B cell (primary cell): ENCODE data around the gene ITGA3. TPM values are rescaled to one million over a fixed set of nuclear protein-coding genes. Genes with fewer than 3 reads are reported as not detected.

Experiments used
- ATAC-seq: fragments of 200-7000 bp; cut with Tn5 transposase; one replicate; pipeline ENCODE4 v1.10.0; 2021; ENCODE audit warnings: low read depth, mild to moderate bottlenecking, moderate number of reproducible peaks, moderate library complexity
- CTCF ChIA-PET: fragments of 350-600 bp; sonication (Branson Sonifier 250); formaldehyde crosslinking; loops from one replicate; lab custom pipeline; 2021; ENCODE audit warnings: antibody characterized with exemption, inconsistent platforms; lab: Charles Lee
- POLR2A ChIA-PET: fragments of 350-600 bp; sonication (Branson Sonifier 250); formaldehyde crosslinking; loops from one replicate; lab custom pipeline; 2021; ENCODE audit warnings: antibody characterized with exemption; lab: Charles Lee
- DNase-seq: peaks from one replicate; pipeline ENCODE4 v3.0.0; 2013
- H2AFZ ChIP-seq: 2 replicates; pipeline ENCODE4 v1.6.1; 2012; ENCODE audit warnings: mild to moderate bottlenecking, low read depth, low read length; ENCODE audit not compliant: insufficient read depth, poor library complexity, severe bottlenecking
- H3K27ac ChIP-seq, 2 donors: 1 replicate in 1 of 2; 2 replicates in 1 of 2; pipeline ENCODE4 v1.5.1; 2012 to 2013; ENCODE audit warnings: low read length in 2 of 2, mild to moderate bottlenecking in 2 of 2, moderate library complexity in 1 of 2
- H3K27me3 ChIP-seq, 4 experiments: fragments of 200-600 bp in 1 of 4; sonication (generic) in 1 of 4; replicated peaks in 1 of 4; 1 replicate in 2 of 4; 2 replicates in 2 of 4; pipeline versions ENCODE4 v1.6.1 to v1.7.0; 2013 to 2016; ENCODE audit warnings: low read length in 3 of 4, mild to moderate bottlenecking in 2 of 4, mixed read lengths in 1 of 4, moderate library complexity in 1 of 4; ENCODE audit not compliant: insufficient read depth in 4 of 4, control insufficient read depth in 3 of 4; ENCODE audit errors: control extremely low read depth in 1 of 4
- H3K36me3 ChIP-seq, 2 experiments: replicated peaks in 1 of 2; 1 replicate in 1 of 2; 2 replicates in 1 of 2; pipeline versions ENCODE4 v1.6.1 to v1.7.1; 2013; ENCODE audit warnings: low read length in 1 of 2; ENCODE audit not compliant: insufficient read depth in 2 of 2, control insufficient read depth in 1 of 2; ENCODE audit errors: control extremely low read depth in 1 of 2, extremely low read depth in 1 of 2
- H3K4me1 ChIP-seq, 2 donors: fragments of 200-600 bp in 1 of 2; sonication (generic) in 1 of 2; 1 replicate in 1 of 2; 2 replicates in 1 of 2; pipeline versions ENCODE4 v1.5.1 to v1.6.1; 2013 to 2017; ENCODE audit warnings: low read length in 2 of 2; ENCODE audit not compliant: control insufficient read depth in 2 of 2, insufficient read depth in 2 of 2
- H3K4me2 ChIP-seq: replicated peaks from 2 replicates; pipeline ENCODE3; 2012; ENCODE audit warnings: mild to moderate bottlenecking, low read depth, low read length; ENCODE audit not compliant: poor library complexity, severe bottlenecking
- H3K4me3 ChIP-seq, 5 experiments: fragments of 200-600 bp in 1 of 5; sonication (generic) in 1 of 5; 1 replicate in 3 of 5; 2 replicates in 2 of 5; pipeline versions ENCODE4 v1.5.1 to v1.7.0; 2011 to 2016; ENCODE audit warnings: low read length in 4 of 5, mild to moderate bottlenecking in 4 of 5, low read depth in 2 of 5, control low read depth in 1 of 5, moderate library complexity in 1 of 5; ENCODE audit not compliant: insufficient read depth in 1 of 5; ENCODE audit errors: control extremely low read depth in 1 of 5, extremely low read depth in 1 of 5
- H3K79me2 ChIP-seq: fragments of 200-600 bp; sonication (generic); one replicate; pipeline ENCODE4 v1.6.0; 2016; ENCODE audit warnings: low read length; ENCODE audit not compliant: control insufficient read depth, insufficient read depth
- H3K9ac ChIP-seq: fragments of 200-600 bp; sonication (generic); 2 replicates; pipeline ENCODE4 v1.6.1; 2017; ENCODE audit warnings: mild to moderate bottlenecking, low read length, moderate library complexity
- H3K9me3 ChIP-seq, 3 donors: one replicate each; pipeline versions ENCODE4 v1.6.1 to v1.7.1; 2013; ENCODE audit warnings: low read length in 2 of 3; ENCODE audit not compliant: control insufficient read depth in 2 of 3, insufficient read depth in 1 of 3; ENCODE audit errors: control extremely low read depth in 1 of 3
- H4K20me1 ChIP-seq: 2 replicates; pipeline ENCODE4 v1.6.0; 2012; ENCODE audit warnings: mild to moderate bottlenecking, low read length; ENCODE audit not compliant: insufficient read depth, control insufficient read depth, poor library complexity, severe bottlenecking
- H3K27ac Mint-ChIP-seq: one replicate; pipeline ENCODE4 v1.8.0; 2021; ENCODE audit warnings: mixed read lengths
- H3K27me3 Mint-ChIP-seq: one replicate; pipeline ENCODE4 v1.8.0; 2021; ENCODE audit warnings: mixed read lengths
- H3K4me1 Mint-ChIP-seq: one replicate; pipeline ENCODE4 v1.8.0; 2021; ENCODE audit warnings: mixed read lengths
- H3K4me3 Mint-ChIP-seq: one replicate; pipeline ENCODE4 v1.8.0; 2021; ENCODE audit warnings: mixed read lengths
- H3K9me3 Mint-ChIP-seq: one replicate; pipeline ENCODE4 v1.8.0; 2022; ENCODE audit warnings: mixed read lengths; ENCODE audit not compliant: insufficient read depth
- CTCF ChIP-seq: fragments of 200-600 bp; IDR thresholded peaks from one replicate; pipeline ENCODE4 v1.8.0; 2022; ENCODE audit warnings: antibody characterized with exemption, mild to moderate bottlenecking
- EZH2 ChIP-seq: IDR thresholded peaks from 2 replicates; pipeline ENCODE4 v1.6.1; 2012; ENCODE audit warnings: borderline replicate concordance, low read depth, mild to moderate bottlenecking, moderate library complexity, low read length; ENCODE audit not compliant: insufficient read depth, poor library complexity, severe bottlenecking
- WGBS: methylation state at CpG from one replicate; pipeline ENCODE4 v1.1.5; 2013; ENCODE audit warnings: missing lambda C conversion rate; ENCODE audit not compliant: insufficient coverage; 5-methylcytosine and 5-hydroxymethylcytosine counted together
- intact Hi-C: fragments of 100-400 bp; cut with micrococcal nuclease; formaldehyde crosslinking; loops from one replicate; pipeline ENCODE4 v1.10.0; 2022
- polyA plus RNA-seq: library from polyadenylated mRNA; depleted of rRNA; stranded (reverse); fragments of >200 nt; gene quantifications from 2 replicates; pipeline ENCODE4 v1.2.3, GENCODE V29; 2012
- total RNA-seq, 2 donors: library from RNA; stranded (reverse); fragments of 120-200 nt in 1 of 2; gene quantifications; 1 replicate in 1 of 2; 2 replicates in 1 of 2; pipeline versions ENCODE4 v1.2.3 to v1.2.4, GENCODE V29; 2013 to 2022

ITGA3 gene
- total and polyA plus RNA-seq, 2 donors (not counting 1 experiment from before 2014, with no cell fraction given): 11.9 to 13.3 TPM

GRCh38 chr17:50133028-50133768, 77.3 kb downstream of the ITGA3 start:
- Histone ChIP-seq H3K4me2 (no peak overlapping the region), H3K27me3 (peaks cover 0 to 20% (median 7%) of the 10 kb centered on the region in 4 experiments), H3K36me3 (peaks cover 8 to 49% of the 10 kb centered on the region in 2 experiments), H4K20me1 (peaks cover 58% of the 10 kb centered on the region), H3K27ac (peak overlapping the region in 1 of 2 donors; percentile 50), H3K9me3 (peaks cover 0 to 5% (median 0%) of the 10 kb centered on the region in 3 donors), H2AFZ (no peak overlapping the region), H3K79me2 (peaks cover 7% of the 10 kb centered on the region), H3K4me3 (no peak overlapping the region), H3K4me1 (peaks cover 21 to 28% of the 10 kb centered on the region in 2 donors), H3K9ac (no peak overlapping the region)
- ATAC-seq (no peak), DNase-seq (no peak)
- Mint-ChIP-seq H3K27me3 (peaks cover 10% of the 10 kb centered on the region), H3K4me1 (peaks cover 31% of the 10 kb centered on the region), H3K9me3 (no peaks in the 10 kb centered on the region), H3K27ac (peak overlapping the region; percentile 37), H3K4me3 (no peak overlapping the region)
- CTCF ChIA-PET: interaction anchor here (1.2 to 1.5 kb wide), 3 partner anchors 14 to 36 kb away, joined by 3 to 4 read pairs (median 3); no protein-coding TSS in a partner anchor
- intact Hi-C loops: no loop called here
- POLR2A ChIA-PET: interaction anchor here (1.1 to 1.5 kb wide), 2 partner anchors 11 to 13 kb away, joined by 3 to 4 read pairs; no protein-coding TSS in a partner anchor
- TF ChIP-seq CTCF (no peak), EZH2 (no peak)
- WGBS: 90% methylated on average over 4 of the region's 7 CpGs

- ChIA-PET CTCF (no interaction called here), POLR2A (no interaction called here)
- intact Hi-C loops: no loop called here
- Histone ChIP-seq H3K4me1 (peaks cover 16 to 23% of the 10 kb centered on the region in 2 donors), H3K9ac (no peak overlapping the region), H4K20me1 (peaks cover 64% of the 10 kb centered on the region), H3K9me3 (no peaks in the 10 kb centered on the region), H2AFZ (no peak overlapping the region), H3K27ac (no peak overlapping the region), H3K79me2 (peaks cover 11% of the 10 kb centered on the region), H3K36me3 (peaks cover 8 to 55% of the 10 kb centered on the region in 2 experiments), H3K27me3 (peaks cover 0 to 14% (median 5%) of the 10 kb centered on the region in 4 experiments), H3K4me3 (no peak overlapping the region), H3K4me2 (no peak overlapping the region)
- no peak for DNase-seq
- no peak overlapping the region for H3K27ac Mint-ChIP-seq
- no peaks in the 10 kb centered on the region for H3K9me3 Mint-ChIP-seq
- WGBS: 87% methylated on average over 10 of the region's 16 CpGs
- no peak for ATAC-seq
- peaks cover 31% of the 10 kb centered on the region for H3K4me1 Mint-ChIP-seq
- H3K4me3 Mint-ChIP-seq: no peak overlapping the region
- no peak for TF ChIP-seq CTCF
- TF ChIP-seq EZH2: no peak
- peaks cover 6% of the 10 kb centered on the region for H3K27me3 Mint-ChIP-seq
Measured at GRCh38 chr17:50133769-50134099, 77.8 kb downstream of the ITGA3 start.
